HCT116 (cell line): Measurements from ENCODE around the gene SGPP2. TPM values are rescaled to one million over a fixed set of nuclear protein-coding genes. Genes with fewer than 3 reads are reported as not detected.
A peak's percentile ranks its signal among the peaks of the same experiment; 100 is the strongest.

Source experiments
- ATAC-seq: fragments of 200-7000 bp; cut with Tn5 transposase; 2 replicates; pipeline ENCODE4 v1.9.1; 2020; ENCODE audit warnings: mild to moderate bottlenecking, moderate library complexity
- BruUV-seq: library from RNA; stranded (reverse); fragments of 400-500 nt; replicated peaks from 2 replicates; lab custom pipeline; 2021; lab: Mats Ljungman, UMichigan
- CTCF ChIA-PET: fragments of 300-600 bp; sonication (Branson Sonifier 250); formaldehyde crosslinking; loops from one replicate; lab custom pipeline; 2021; ENCODE audit warnings: antibody characterized with exemption; lab: Charles Lee
- POLR2A ChIA-PET: fragments of 300-600, 350-600 bp; sonication (Branson Sonifier 250); formaldehyde crosslinking; loops from one replicate; lab custom pipeline; 2021; ENCODE audit warnings: antibody characterized with exemption; lab: Charles Lee
- RAD21 ChIA-PET, 2 experiments: fragments of 300-600 bp; sonication (Branson Sonifier 250); formaldehyde crosslinking; loops; one replicate each; lab custom pipeline; 2023; ENCODE audit warnings: low total read pairs in 2 of 2; ENCODE audit not compliant: uncharacterized antibody in 2 of 2, unreplicated experiment in 2 of 2, low non-redundant PET in 1 of 2; lab: Charles Lee
- DNase-seq: peaks from one replicate; pipeline ENCODE4 v3.0.0-alpha.2; 2010; ENCODE audit warnings: low read depth, low spot score
- H2AFZ ChIP-seq: fragments of 200-600 bp; shearing (Covaris generic), sonication (generic); 2 replicates; pipeline ENCODE4 v1.6.1; 2017; ENCODE audit warnings: low read depth, mixed run types, mixed read lengths, antibody characterized with exemption, low read length; ENCODE audit not compliant: poor library complexity, severe bottlenecking
- H3K27ac ChIP-seq: 2 replicates; pipeline ENCODE4 v1.5.1; 2012; ENCODE audit warnings: low read depth, low read length
- H3K27me3 ChIP-seq: fragments of 200-600 bp; sonication (generic); 2 replicates; pipeline ENCODE4 v1.6.1; 2016; ENCODE audit warnings: mixed run types, low read length, mixed read lengths; ENCODE audit not compliant: insufficient read depth
- H3K36me3 ChIP-seq, 2 experiments: fragments of 200-500 bp in 1 of 2; fragments of 200-600 bp in 1 of 2; sonication (Bioruptor generic) in 1 of 2; sonication (generic) in 1 of 2; 2 replicates each; pipeline versions ENCODE4 v1.5.1 to v1.6.1; 2014 to 2016; ENCODE audit warnings: low read length in 2 of 2, inconsistent platforms in 1 of 2, mixed read lengths in 1 of 2, mixed run types in 1 of 2; ENCODE audit not compliant: insufficient read depth in 2 of 2, control insufficient read depth in 1 of 2
- H3K4me1 ChIP-seq, 2 experiments: fragments of 200-600 bp in 1 of 2; sonication (generic) in 1 of 2; 2 replicates each; pipeline versions ENCODE4 v1.5.1 to v1.6.1; 2012 to 2017; ENCODE audit warnings: low read length in 2 of 2, inconsistent platforms in 1 of 2, mild to moderate bottlenecking in 1 of 2, mixed read lengths in 1 of 2, mixed run types in 1 of 2, moderate library complexity in 1 of 2; ENCODE audit not compliant: insufficient read depth in 2 of 2, control insufficient read depth in 1 of 2
- H3K4me2 ChIP-seq: fragments of 200-600 bp; sonication (generic); 2 replicates; pipeline ENCODE4 v1.6.1; 2017; ENCODE audit warnings: mixed run types, low read length, mixed read lengths
- H3K4me3 ChIP-seq, 2 experiments: fragments of 200-600 bp in 1 of 2; sonication (generic) in 1 of 2; replicated peaks in 1 of 2; 2 replicates each; pipeline ENCODE4 v1.5.1; 2011 to 2016; ENCODE audit warnings: low read length in 2 of 2, control low read depth in 1 of 2, low read depth in 1 of 2, mild to moderate bottlenecking in 1 of 2, mixed read lengths in 1 of 2, mixed run types in 1 of 2
- H3K79me2 ChIP-seq: fragments of 200-600 bp; sonication (generic); 2 replicates; pipeline ENCODE4 v1.6.1; 2017; ENCODE audit warnings: mild to moderate bottlenecking, mixed run types, low read length, moderate library complexity, mixed read lengths; ENCODE audit not compliant: insufficient read depth
- H3K9ac ChIP-seq: fragments of 200-600 bp; sonication (generic); 2 replicates; pipeline ENCODE4 v1.6.1; 2016; ENCODE audit warnings: low read length, mixed read lengths
- H3K9me2 ChIP-seq: fragments of 200-600 bp; sonication (generic), shearing (Covaris generic); 2 replicates; pipeline ENCODE4 v1.6.1; 2017; ENCODE audit warnings: mixed run types, mild to moderate bottlenecking, moderate library complexity; ENCODE audit not compliant: insufficient read depth
- H3K9me3 ChIP-seq, 2 experiments: fragments of 200-500 bp in 1 of 2; fragments of 200-600 bp in 1 of 2; sonication (Bioruptor generic) in 1 of 2; sonication (generic) in 1 of 2; 2 replicates each; pipeline ENCODE4 v1.6.1; 2014 to 2017; ENCODE audit warnings: low read length in 2 of 2, mixed read lengths in 2 of 2, inconsistent platforms in 1 of 2, low read depth in 1 of 2, mild to moderate bottlenecking in 1 of 2, mixed run types in 1 of 2, moderate library complexity in 1 of 2; ENCODE audit not compliant: control insufficient read depth in 1 of 2, insufficient read depth in 1 of 2
- H4K20me1 ChIP-seq: fragments of 200-600 bp; sonication (generic), shearing (Covaris generic); 2 replicates; pipeline ENCODE4 v1.6.1; 2017; ENCODE audit warnings: mixed run types, mild to moderate bottlenecking, moderate library complexity; ENCODE audit not compliant: insufficient read depth
- CBX3 ChIP-seq: IDR thresholded peaks from 2 replicates; pipeline ENCODE4 v1.6.1; 2012; ENCODE audit warnings: low read depth
- CEBPB ChIP-seq: IDR thresholded peaks from 2 replicates; pipeline ENCODE4 v1.6.1; 2012; ENCODE audit warnings: low read depth
- CTCF ChIP-seq, 3 experiments: fragments of 200-600 bp in 1 of 3; sonication (generic) in 1 of 3; IDR thresholded peaks in 2 of 3; conservative IDR thresholded peaks in 1 of 3; 2 replicates each; pipeline ENCODE4 v1.5.1; 2012 to 2017; ENCODE audit warnings: low read depth in 2 of 3, low read length in 2 of 3, antibody characterized with exemption in 1 of 3, borderline replicate concordance in 1 of 3, control low read depth in 1 of 3, mild to moderate bottlenecking in 1 of 3, mixed read lengths in 1 of 3, mixed run types in 1 of 3, moderate library complexity in 1 of 3; ENCODE audit not compliant: insufficient read depth in 1 of 3
- EGR1 ChIP-seq: IDR thresholded peaks from 2 replicates; pipeline ENCODE4 v1.6.1; 2012; ENCODE audit warnings: low read depth
- ELF1 ChIP-seq: IDR thresholded peaks from 2 replicates; pipeline ENCODE4 v1.6.1; 2012; ENCODE audit warnings: low read depth, borderline replicate concordance
- FOSL1 ChIP-seq: IDR thresholded peaks from 2 replicates; pipeline ENCODE4 v1.6.1; 2012; ENCODE audit warnings: low read depth
- POLR2A ChIP-seq: IDR thresholded peaks from 2 replicates; pipeline ENCODE4 v1.7.0; 2011; ENCODE audit warnings: borderline replicate concordance; ENCODE audit not compliant: insufficient read depth, insufficient read length; ENCODE audit errors: extremely low read depth
- RAD21 ChIP-seq: IDR thresholded peaks from 2 replicates; pipeline ENCODE4 v1.6.1; 2012; ENCODE audit warnings: low read depth, mild to moderate bottlenecking
- SP1 ChIP-seq: IDR thresholded peaks from 2 replicates; pipeline ENCODE4 v1.6.1; 2012; ENCODE audit warnings: low read depth
- SRF ChIP-seq: IDR thresholded peaks from 2 replicates; pipeline ENCODE4 v1.6.1; 2012; ENCODE audit warnings: low read depth
- TCF7L2 ChIP-seq: IDR thresholded peaks from 2 replicates; pipeline ENCODE4 v1.7.0; 2011; ENCODE audit warnings: borderline replicate concordance, inconsistent platforms; ENCODE audit not compliant: insufficient read depth, insufficient read length; ENCODE audit errors: extremely low read depth
- ZBTB33 ChIP-seq: IDR thresholded peaks from 2 replicates; pipeline ENCODE4 v1.6.1; 2011; ENCODE audit warnings: mild to moderate bottlenecking, low read length, moderate library complexity; ENCODE audit not compliant: insufficient replicate concordance; ENCODE audit errors: extremely low read depth
- ZNF274 ChIP-seq: fragments of 200-500 bp; sonication (Bioruptor generic); IDR thresholded peaks from 2 replicates; pipeline ENCODE4 v1.6.1; 2014; ENCODE audit warnings: mild to moderate bottlenecking, low read depth, low read length, inconsistent platforms
- intact Hi-C: fragments of 100-400 bp; cut with micrococcal nuclease; formaldehyde crosslinking; loops from 2 replicates; pipeline ENCODE4 v1.10.0; 2022
- total RNA-seq: library from RNA; stranded (reverse); gene quantifications from one replicate; pipeline ENCODE4 v1.2.1, GENCODE V29; 2021; ENCODE audit not compliant: unreplicated experiment

SGPP2 gene
- total RNA-seq, 1 experiment from 2014 or later = 1.6 TPM

- TF ChIP-seq CTCF (IDR thresholded peaks at IDR 0.05 in 2 of 3, conservative IDR thresholded peaks at IDR 0.05 in 1 of 3; ENCODE audit: borderline replicate concordance in 1 of 3, insufficient read depth in 1 of 3, low read depth in 2 of 3, low read length in 2 of 3) = no peak
- TF ChIP-seq ZNF274 = no peak
- TF ChIP-seq POLR2A = no peak
Measured at GRCh38 chr2:222423632-222424275, 589 bp upstream of the SGPP2 start (continued).

GRCh38 chr2:222424729-222425671 is 657 bp downstream of the SGPP2 start:
- Histone ChIP-seq H4K20me1 (no peaks in the 10 kb centered on the region), H3K79me2 (no peaks in the 10 kb centered on the region), H3K9me3 (no peaks in the 10 kb centered on the region), H3K27me3 (peaks cover 10% of the 10 kb centered on the region; the same call in 1 of the 2 replicates), H3K4me3 (peak overlapping the region; percentile 33 to 50), H3K4me2 (peak overlapping the region; percentile 80), H3K9me2 (no peaks in the 10 kb centered on the region), H3K27ac (peak overlapping the region; percentile 3; the same call in 1 of the 2 replicates), H3K4me1 (peaks cover 0 to 13% of the 10 kb centered on the region in 2 experiments; a peak in 2 of 4 replicates), H2AFZ (no peak overlapping the region), H3K36me3 (no peaks in the 10 kb centered on the region), H3K9ac (no peak overlapping the region)
- ATAC-seq (peak; percentile 55), DNase-seq (no peak)
- RAD21 ChIA-PET = no interaction called here
- POLR2A ChIA-PET = no interaction called here
- BruUV-seq = no TSS peak
- CTCF ChIA-PET = no interaction called here
- intact Hi-C loops = no loop called here
- TF ChIP-seq FOSL1 (no peak), SP1 (no peak), CEBPB (no peak), SRF (no peak), CBX3 (no peak), EGR1 (no peak), TCF7L2 (no peak), RAD21 (no peak), ELF1 (no peak), ZBTB33 (no peak)
